GM18498 (cell line): ENCODE measurements around the gene CPNE4.
"Not testable (repeated sequence)": the region's sequence is repeated elsewhere in the genome, so short reads cannot be mapped to it uniquely, and the experiment has no call there.

Experiments used
- ATAC-seq: cut with Tn5 transposase; IDR thresholded peaks from one replicate; pipeline ENCODE4 v1.9.1; 2021; ENCODE audit warnings: mild to moderate bottlenecking, moderate library complexity; ENCODE audit not compliant: unreplicated experiment

Gene CPNE4

DNA sequence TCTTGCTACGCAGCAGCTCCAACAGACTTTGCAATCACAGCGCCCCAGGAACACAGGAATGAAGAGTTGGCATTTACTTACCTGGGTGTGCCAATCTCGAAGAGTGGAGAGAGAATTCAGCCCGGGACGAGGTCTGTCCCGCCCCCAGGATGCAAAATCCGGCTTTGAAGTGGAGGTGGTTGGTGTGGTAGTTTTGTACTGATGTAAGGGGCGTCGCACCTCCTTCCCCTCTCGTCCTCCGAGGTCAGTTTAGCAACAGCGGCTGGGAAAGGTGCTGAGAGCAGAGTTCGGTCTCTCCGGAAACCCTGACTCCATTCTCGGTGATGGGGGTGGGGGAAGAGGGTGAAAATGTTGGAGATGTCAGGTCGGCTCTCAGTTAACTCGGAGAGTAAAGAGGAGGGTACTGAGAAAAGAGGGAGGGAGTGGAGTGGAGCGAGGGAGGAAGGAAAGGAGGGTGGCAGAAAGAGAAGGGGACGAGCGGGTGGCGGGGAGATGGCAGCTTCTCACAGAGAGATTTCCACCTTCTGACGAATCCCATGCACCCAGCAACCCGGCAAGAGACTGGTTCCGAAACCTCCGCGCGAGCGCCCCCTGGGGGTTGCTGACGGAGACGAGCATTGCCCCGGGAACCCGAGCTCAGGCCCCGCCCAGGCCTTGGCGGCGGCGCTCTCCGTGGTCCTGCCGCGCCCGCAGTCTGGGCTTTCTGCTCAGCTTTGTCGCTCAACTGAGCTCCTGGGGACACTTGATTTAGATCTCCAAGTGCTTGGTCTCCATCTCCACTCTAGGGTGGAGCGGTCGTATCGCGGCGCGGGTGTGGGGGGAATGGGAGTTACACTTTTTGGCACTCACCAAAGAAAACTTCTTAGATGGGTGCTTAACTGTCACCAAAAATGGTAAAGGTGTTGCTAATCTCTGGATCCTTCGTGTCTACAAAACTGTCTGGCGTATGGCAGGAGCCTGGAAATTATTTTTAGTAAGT lies at the start of gene CPNE4:
Gene CPNE4 (minus strand): TSS at position 529 of the 979 bp plus-strand sequence.
- ATAC-seq = no peak

DNA sequence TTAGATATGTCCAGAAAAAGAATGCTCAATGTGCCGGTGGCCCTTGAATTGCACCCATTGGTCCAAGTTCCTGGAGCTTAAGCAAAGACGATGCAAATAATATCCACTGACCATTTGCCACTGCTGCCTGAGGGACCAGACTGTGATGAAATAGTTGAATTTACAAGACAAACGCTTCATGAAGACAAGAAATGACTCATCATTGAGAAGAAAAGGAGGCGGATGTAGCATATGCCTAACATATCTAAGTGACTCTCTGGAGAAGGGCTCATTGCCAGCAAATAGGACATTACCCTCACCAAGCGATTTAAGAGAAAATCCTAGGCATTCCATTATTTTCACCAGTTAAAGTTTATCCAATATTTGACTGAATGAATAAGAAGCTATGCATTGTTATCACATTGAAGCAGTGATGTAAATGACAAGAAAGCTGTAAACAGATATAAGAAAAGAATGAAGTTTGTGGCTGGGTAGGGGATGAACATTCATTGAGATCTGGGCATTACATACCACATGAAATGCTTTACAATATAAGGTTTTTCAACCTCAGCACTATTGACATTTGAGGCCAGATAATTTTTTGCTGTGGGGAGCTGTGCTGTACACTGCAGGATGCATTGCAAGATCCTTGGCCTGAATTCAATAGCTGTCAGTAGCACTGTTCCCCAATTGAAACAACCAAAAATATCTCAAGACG lies 48.9 kb upstream of the CPNE4 start:
- ATAC-seq = no peak

DNA sequence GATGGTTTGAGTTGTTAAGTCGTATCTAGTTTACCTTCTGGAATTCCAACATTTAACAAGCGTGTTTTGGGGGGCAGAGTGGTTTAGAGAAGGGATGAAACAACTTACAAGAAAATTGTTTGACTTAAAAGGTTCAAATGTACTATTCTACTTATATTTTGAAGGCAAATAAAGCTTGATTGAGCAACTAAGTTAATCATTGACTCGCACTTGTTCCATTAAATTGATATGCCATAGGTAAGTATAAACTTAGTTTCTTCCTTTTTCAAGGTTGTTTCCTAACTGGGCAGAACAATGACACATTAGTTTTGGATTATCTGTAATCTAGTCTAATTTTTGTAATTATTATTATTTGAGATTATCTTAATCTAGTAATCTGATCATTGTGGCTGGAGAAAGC lies 48.3 kb upstream of the CPNE4 start:
- ATAC-seq = no peak

DNA sequence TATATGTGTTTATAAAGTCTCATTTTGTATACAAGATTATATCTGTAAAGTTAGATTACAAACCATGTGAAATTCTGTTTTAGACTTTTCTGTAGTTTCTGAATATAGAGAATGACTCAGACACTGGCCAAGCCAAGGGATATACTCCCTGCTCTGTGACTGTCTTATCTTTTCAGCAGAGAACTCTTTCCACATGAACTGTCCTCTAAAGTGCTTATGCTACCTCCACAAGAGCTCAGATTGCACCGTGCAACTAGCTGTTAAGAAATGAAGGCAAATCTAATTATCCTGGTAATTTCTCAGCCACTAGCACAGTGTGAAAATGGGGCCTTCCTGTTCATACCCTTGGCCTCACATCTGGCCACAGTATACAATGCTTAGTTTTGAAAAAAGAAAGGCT lies 44.3 kb upstream of the CPNE4 start:
- no peak for ATAC-seq

DNA sequence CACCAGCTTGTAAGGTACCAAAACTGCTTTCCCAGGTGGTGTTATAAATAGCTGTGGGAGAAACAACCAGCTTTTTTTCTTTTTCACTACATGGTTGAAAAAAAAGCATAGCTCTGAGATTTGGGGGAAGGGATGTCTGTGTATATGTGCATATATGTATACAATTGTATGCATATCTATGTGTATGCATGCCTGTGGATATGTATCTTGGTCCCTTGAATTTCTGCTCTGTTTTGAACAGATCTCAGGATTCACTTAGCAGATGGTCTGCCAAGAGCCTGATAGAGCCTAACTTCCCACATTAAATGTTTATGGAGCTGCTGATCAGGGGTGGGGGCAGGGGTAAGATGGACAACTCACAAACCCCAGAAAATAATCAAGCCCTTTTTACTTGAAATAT lies 39.0 kb upstream of the CPNE4 start:
- no peak for ATAC-seq

DNA sequence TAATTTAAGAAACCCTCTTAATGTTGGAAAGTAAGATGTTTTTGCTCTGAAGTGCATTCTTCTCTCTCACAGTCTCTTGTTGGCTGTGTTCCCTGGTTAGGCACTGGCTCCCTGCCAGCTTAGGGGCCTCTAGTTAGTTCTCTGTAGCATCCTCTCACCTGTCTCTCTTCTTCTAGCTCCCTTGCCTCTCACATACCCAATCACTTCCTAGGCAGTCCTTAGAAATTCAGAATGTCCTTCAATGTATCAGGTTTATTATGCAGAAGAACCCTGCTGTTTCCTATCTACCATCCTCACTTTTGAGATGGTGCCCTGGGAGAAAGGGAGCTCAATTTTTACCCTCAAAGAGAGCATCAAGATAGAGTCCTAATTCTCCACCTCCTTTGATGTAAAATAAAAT lies 36.2 kb upstream of the CPNE4 start:
- no peak for ATAC-seq

DNA sequence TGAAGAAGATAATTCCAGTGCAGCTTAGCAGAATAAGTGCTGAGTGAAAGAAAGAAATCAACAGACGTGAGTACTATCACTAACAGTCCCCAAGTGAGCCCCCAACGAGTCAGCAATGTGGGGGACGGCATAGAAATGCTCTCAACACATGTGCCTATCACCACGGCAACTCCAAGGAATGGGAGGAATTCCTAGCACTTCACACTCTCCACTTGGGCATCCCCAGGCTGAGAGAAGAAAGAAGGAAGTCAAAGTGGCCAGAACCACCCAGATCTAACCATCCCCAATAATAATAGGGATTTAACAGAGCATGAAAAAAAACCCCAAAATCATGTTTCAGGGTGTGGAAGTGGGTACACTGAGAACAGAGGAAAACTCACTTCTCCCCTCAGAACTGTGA lies 29.3 kb upstream of the CPNE4 start:
- no peak for ATAC-seq

DNA sequence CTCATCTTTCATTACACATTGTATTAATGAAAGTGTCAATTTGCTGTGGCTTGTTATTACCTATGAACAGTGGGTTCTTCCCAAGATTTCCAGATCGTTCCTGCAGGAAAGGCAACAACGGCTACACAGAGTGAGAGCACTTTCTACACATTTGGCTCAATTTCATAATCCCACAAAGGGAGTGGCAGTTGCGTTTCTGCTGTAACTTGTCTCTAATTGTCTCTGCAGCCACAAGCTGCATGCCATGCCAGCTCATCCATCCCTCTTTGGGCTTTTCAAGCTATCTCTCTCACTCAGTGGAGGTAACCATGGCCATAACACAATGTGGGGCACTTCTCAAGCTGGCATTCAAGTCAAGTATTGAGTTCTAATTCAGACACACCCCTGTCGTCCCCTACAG lies 27.7 kb upstream of the CPNE4 start:
- ATAC-seq = no peak

DNA sequence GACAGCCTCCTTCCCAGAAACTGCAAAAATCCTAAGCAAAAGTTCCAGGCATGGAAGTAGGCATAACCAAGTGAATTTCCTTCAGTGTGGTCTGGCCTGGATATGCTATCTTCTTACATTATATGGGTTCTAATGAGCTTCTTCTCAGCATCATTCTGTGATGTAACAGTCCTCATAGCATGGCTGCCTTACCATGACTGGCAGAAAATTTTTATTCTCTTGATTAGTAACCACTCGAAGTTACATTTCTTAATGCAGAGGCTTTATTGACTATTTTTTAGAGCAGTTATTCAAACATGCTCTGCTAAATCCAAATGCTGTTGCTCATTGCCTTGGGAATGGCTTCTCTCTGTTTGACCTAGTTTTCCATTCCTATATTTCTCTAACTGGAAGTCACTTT lies 21.1 kb upstream of the CPNE4 start:
- no peak for ATAC-seq

DNA sequence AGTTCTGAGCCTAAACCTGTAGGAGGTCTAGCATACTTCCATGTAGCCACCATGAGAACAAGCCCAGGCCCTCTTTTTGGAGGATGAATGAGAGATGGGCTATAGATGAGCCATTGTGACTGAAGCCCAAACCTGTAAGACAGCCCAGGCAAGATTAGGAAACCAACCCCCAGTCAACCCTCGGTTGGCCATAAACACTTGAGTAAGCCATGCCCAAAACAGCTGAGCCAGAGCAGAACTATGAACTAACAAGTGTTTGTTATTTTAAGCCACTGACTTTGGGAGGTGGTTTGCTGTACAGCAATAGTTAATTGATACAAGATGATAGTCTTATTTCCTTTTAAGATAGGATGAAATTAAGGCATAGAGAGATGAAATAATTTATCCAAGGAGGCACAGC lies 12.4 kb upstream of the CPNE4 start:
- ATAC-seq = no peak

DNA sequence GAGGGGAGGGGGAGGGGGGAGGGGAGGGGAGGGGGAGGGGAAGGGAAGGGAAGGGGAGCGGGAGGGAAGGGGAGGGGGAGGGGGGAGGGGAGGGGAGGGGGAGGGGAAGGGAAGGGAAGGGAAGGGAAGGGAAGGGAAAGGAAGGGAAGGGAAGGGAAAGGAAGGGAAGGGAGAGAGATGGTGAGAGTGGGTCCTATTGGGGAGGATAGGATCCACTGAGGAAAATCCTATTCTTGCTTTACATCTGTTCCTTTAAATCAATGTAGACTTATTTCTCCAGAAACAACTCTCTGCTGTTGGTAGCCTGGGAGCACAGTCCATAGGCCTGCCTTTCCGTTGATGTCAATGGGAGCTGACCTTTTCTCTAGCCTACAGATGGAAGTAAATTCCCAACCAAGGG lies 10.1 kb upstream of the CPNE4 start:
- ATAC-seq = not testable (repeated sequence)

DNA sequence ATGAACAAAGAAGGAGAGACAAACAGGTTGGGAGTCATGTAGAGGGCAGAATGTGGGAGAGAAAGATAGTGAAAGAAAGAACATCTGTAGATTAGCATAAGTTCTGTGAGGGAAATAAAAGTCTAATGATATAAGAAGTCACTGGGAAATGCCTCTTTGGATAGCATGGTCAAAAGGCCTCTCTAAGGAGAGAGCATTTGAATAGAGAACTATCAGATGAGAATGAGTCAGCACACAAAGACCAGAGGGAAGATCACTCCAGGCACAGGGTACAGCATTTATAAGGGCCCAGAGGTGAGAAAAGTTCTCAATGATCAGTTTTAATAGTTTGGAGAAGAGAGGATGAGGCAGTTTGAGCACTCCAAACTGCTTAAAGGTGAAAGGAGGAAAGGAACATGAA lies 7.9 kb upstream of the CPNE4 start:
- no peak for ATAC-seq

DNA sequence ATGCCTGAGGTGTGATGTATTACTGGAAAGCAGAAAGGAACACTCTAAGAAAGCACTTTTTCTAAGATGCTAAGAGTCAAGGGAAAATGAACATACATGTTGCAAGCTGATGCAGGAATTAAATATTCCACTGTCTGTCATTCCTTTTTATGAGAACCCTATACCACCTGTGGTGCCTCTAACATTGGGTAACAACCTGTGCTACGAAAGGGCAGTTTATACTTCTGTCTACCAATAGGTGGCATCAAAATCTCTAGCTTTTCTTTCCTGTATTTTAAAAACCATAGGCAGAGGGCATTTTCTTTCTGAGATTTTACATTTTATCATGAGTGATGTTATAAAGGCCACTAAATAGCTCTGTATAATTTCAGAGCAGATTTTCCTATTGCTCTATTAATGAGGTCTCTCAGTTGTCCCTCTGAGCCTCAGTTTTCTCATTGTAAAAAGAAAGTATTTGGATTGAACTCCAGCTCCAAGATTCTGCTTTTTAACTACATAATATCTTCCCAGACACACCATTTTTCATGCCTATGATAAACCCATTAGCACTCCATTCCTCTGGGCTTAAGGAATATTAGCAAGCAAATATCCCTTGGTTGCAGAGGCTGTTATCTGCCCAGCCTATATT lies 3.5 kb upstream of the CPNE4 start:
- ATAC-seq = peak; percentile 50

DNA sequence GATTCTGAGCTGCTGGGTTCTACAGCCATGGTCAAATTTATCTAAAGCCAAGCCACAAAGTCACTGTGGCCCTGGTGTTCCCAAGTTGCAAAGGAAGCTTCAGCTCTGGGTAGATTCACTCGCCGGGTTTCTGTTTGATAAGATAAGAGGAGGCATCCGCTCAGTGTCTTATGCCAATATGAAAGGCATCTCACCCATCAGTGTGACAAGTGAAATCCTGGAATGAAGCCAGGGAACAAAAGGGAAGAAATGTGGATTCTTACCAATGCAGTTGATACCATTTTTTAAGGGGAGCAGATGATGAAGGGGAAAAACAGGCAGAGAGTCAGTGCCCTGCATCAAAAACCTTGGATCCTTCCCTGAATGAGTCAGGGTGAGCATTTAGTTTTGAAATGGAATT lies 2.8 kb upstream of the CPNE4 start:
- ATAC-seq = no peak

DNA sequence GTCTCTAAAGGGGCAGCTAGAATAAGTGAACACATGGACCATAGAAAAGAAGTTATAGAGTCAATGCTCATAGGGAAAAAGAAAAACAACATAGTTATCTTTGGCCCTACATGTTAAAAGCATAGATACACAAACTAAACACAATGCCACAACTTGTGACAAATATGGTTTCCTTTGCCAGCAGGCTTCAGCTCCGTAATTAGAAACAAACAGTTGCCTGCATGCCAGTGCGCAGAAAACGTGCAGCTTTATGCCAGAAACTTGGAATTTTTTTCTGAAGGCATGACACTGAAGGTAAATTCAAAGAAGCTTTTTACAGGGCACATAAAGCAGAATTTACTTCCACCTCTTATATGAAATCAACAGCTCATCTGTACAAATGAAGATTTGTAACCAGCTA lies 2.2 kb upstream of the CPNE4 start:
- ATAC-seq = no peak

DNA sequence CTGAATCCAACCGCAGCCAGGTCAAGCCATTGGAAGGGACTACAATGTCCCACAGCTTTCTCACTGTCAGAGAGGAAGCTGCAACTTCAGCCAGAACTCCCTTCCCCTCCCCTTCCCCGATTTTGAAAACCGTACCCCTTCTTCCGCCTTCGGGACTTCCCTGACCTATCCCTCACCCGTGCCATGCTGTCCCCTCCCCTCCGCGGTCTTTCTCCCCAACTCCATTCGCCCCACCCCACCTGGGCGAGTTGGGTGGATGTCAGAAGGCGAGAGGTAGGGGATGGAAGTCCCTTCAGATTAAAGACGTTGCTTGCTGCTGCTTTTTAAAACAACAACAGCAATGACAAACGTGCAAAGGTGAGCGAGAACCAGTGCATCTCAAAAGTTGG lies 723 bp downstream of the CPNE4 start:
- ATAC-seq = no peak

DNA sequence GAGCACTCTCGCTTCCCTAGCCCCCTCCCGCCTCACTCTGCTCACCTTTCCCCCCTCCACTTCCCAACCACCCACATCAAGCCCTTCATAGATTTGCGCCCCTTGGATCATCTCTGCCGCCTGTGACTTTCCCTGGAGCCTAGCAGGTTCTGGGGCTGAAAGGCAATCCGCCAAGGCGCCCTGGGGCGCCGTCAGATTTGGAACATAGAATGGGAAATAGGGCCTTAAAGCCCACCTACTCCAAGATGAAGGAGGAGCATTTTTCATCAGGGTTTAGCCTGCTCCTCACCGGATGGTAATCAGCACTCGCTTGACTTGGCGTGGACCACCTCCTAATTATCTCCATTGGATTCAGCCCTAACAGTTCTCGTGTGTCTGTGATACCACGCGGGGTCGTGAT lies 1.3 kb downstream of the CPNE4 start:
- no peak for ATAC-seq

DNA sequence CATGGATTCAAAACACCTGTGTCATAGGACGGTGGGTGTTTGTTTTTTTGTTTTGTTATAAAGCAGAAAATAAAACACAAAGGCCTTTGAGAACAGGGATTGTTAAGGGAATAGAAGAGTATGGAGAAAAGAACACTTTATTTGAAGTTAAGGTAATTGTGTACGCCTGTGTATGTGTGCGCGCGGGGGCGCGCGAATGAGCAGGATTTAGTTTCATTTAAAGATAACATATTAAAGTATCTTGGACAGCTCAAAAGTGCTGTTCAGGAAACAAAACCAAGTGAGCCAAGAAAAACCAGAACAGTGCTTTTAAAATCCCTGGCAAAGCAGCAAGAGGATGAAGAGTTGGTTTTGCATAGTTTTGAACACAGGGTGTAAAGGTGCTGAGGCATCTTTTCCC lies 1.9 kb downstream of the CPNE4 start:
- no peak for ATAC-seq

DNA sequence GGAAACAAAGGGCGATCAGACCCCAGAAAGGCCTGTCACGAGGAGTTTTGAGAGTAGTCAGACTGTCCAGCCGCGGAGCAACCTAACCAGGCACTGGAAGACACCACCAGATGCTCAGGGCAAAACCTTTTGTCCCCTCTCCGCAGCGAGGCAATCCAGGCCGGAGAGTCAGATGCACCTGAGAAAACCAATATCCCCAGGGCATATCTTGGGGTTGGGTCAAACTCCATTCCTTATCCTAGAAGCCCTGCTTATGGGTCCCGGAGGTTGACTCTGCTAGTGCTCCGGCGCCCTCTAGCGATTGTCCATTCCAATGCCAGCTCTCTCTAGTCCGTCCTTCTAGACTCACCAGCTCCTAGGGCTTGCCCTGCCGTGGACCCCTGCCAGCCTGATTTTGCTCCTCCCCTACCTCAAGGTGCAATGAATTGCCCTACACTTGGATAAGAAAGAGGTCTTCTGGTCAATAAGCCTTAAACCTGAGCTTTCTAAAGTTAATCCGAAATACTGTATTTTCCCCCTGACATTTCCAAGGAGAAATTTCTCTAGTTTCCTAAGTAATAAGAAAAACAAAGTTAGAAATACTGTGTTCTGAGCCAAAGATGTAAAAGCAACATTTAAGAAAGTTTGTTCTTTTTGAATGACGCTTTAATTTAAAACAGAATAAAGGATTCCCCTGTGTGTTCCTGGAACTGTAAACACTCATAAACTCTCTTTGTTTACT lies 5.5 kb downstream of the CPNE4 start:
- peak; percentile 91 for ATAC-seq

DNA sequence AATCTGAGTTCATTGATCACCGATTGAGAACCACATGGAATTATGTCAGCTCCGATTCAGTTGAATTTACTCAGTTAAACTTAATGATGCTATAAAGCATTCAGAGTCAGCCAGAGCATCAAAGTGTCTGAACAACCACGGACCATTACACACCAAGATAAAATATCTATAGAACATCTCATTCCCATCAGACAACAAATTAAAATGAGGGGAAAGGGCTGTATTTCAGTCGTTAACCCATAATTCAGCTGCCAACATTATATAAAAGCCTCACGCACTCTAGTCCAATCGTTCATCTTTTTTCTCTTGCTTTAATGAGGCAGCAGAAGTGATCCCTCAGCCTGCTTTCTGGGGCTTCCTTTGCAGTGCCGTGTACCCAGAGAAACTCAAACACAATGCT lies 11.9 kb downstream of the CPNE4 start:
- ATAC-seq = no peak

DNA sequence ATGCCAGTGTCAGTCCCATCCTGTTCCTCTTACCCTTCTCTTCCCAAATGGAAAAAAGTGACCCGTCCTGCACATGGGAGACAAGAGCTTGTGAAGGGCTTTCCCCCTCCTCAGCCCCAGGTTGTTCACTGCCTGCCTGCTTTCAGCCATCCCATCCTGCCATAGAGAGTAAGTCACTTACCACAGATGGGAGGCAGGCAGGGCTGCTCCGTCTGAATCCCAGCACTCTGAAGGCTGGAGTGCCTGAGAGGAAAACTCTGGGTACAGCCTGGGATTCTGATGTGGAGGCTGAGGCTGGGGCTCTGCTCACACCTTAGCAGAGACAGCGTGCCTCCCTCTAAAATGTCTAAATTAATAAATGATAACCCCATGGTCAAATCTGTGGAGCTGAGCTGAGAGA lies 14.8 kb downstream of the CPNE4 start:
- ATAC-seq = no peak
